ENCODE results near the gene KIFBP. TPM values are rescaled to one million over a fixed set of nuclear protein-coding genes. Genes with fewer than 3 reads are reported as not detected.
"Not testable (repeated sequence)": the region's sequence is repeated elsewhere in the genome, so short reads cannot be mapped to it uniquely, and the experiment has no call there.

The KIFBP gene, protein sequence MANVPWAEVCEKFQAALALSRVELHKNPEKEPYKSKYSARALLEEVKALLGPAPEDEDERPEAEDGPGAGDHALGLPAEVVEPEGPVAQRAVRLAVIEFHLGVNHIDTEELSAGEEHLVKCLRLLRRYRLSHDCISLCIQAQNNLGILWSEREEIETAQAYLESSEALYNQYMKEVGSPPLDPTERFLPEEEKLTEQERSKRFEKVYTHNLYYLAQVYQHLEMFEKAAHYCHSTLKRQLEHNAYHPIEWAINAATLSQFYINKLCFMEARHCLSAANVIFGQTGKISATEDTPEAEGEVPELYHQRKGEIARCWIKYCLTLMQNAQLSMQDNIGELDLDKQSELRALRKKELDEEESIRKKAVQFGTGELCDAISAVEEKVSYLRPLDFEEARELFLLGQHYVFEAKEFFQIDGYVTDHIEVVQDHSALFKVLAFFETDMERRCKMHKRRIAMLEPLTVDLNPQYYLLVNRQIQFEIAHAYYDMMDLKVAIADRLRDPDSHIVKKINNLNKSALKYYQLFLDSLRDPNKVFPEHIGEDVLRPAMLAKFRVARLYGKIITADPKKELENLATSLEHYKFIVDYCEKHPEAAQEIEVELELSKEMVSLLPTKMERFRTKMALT
- 12.5 TPM for polyA plus RNA-seq (2012; ENCODE audit: missing spikeins)

DNA sequence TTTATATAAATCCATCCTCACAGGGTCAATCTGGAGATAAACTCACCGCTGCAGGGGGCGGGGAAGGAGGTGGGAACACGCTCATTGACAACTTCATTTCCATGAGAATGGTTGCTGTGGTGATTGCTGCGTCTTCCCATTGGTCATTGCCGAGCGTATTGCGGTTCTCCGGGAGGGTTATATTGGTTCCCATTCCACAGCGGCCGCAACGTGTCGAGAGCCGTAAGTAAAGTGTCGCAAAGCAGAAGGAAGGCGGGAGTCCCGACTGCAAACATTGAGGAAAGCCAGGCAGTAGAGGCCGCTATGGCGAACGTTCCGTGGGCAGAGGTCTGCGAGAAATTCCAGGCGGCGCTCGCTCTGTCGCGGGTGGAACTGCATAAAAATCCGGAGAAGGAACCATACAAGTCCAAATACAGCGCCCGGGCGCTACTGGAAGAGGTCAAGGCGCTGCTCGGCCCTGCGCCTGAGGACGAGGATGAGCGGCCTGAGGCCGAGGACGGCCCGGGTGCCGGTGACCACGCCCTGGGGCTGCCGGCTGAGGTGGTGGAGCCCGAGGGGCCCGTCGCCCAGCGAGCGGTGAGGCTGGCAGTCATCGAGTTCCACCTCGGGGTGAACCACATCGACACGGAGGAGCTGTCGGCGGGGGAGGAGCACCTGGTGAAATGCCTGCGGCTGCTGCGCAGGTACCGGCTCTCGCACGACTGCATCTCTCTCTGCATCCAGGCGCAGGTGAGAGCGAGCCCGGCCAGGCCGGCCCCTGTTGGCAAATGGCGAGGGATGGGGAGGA, at the start of gene KIFBP:
KIFBP (plus strand) TSS at position 274 of the 787 bp plus-strand sequence; CDS start at position 304, 30 bp downstream.
- peak; percentile 99 for FAIRE-seq
- TF ChIP-seq POLR2AphosphoS5 (IDR thresholded peaks at IDR 0.05; ENCODE audit: low read depth, low read length), result 0 out of 2 replicates have a peak, but pooled peaks have one; percentile 51
- no peak for TF ChIP-seq TAF1 (IDR thresholded peaks at IDR 0.05; ENCODE audit: borderline replicate concordance, low read depth, low read length)
- peak; percentile 76 for TF ChIP-seq POLR2A (IDR thresholded peaks at IDR 0.05; ENCODE audit: low read depth, low read length)
- DNase-seq (ENCODE audit: insufficient read length), result peak; percentile 77

DNA sequence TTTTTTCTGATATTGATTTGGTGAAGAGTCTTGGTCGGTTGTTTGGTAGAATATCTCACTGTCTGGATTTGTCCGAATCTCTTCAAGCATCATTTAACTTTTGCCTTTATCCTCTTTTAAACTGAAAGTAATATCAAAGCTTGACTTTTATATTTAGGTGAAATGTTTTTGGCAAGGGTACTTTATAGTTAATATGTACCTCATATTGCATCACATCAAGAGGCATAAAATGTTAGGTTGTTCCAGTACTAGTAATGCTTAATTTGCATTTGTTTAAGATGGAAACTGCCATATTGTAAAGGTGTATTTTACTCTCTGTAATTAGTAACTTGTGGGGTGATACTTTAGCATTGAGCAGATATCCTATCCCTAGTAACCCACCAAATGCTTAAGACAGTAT, 49.7 kb upstream of the KIFBP start:
- no peak for TF ChIP-seq POLR2AphosphoS5 (IDR thresholded peaks at IDR 0.05; ENCODE audit: low read depth, low read length)
- TF ChIP-seq POLR2A (IDR thresholded peaks at IDR 0.05; ENCODE audit: low read depth, low read length), result no peak
- no peak for TF ChIP-seq TAF1 (IDR thresholded peaks at IDR 0.05; ENCODE audit: borderline replicate concordance, low read depth, low read length)
- DNase-seq (ENCODE audit: insufficient read length), result no peak
- FAIRE-seq, result no peak

DNA sequence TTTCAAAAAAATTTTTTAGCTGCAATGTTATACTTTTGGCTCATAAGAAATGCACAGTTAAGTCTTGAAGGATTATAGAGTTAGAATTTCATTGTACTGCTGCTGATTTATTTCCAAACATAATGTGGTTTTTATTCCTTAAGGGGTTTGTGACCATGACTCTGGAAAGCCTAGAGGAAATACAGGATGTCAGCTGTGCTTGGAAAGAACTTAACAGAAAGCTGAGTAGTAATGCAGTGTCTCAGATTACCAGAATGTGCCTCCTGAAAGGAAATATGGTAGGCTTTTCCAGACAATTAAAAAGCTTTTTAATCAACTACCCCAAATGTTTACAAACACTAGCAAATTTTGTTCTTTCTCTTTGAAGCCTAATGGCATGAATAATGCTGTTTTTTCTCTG, 47.7 kb upstream of the KIFBP start:
- DNase-seq (ENCODE audit: insufficient read length); FAIRE-seq: not testable (repeated sequence)

DNA sequence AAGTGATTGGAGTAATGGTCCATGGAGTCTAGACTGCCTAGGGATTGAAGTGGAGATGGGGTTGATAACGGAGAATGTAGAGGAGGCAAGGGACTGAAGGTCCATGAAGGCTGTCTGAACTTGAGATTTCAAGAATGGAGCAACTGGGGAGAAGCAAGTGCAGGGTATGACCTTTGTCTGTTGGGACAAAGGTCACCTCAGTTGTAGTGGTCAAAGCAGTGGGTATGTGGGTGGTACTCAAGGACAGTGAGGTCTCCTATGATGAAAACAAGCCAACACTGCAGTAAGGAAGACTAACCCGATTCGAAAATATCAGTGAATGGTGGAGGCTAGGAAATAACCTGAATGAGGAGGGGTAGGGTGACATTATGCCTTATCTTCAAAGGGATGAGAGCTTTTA, 38.0 kb upstream of the KIFBP start:
- DNase-seq (ENCODE audit: insufficient read length), result no peak
- TF ChIP-seq POLR2A (IDR thresholded peaks at IDR 0.05; ENCODE audit: low read depth, low read length) (no peak), TAF1 (IDR thresholded peaks at IDR 0.05; ENCODE audit: borderline replicate concordance, low read depth, low read length) (no peak), POLR2AphosphoS5 (IDR thresholded peaks at IDR 0.05; ENCODE audit: low read depth, low read length) (no peak)
- no peak for FAIRE-seq

GRCh38 chr10:68954904-68955303, 33.7 kb upstream of the KIFBP start:
- FAIRE-seq, result no peak
- no peak for TF ChIP-seq TAF1 (IDR thresholded peaks at IDR 0.05; ENCODE audit: borderline replicate concordance, low read depth, low read length)
- no peak for TF ChIP-seq POLR2AphosphoS5 (IDR thresholded peaks at IDR 0.05; ENCODE audit: low read depth, low read length)
- no peak for TF ChIP-seq POLR2A (IDR thresholded peaks at IDR 0.05; ENCODE audit: low read depth, low read length)
- DNase-seq (ENCODE audit: insufficient read length), result no peak

GRCh38 chr10:68955355-68955831, 33.2 kb upstream of the KIFBP start:
- DNase-seq (ENCODE audit: insufficient read length) (no peak), FAIRE-seq (no peak)
- TF ChIP-seq POLR2AphosphoS5 (IDR thresholded peaks at IDR 0.05; ENCODE audit: low read depth, low read length), result no peak
- TF ChIP-seq TAF1 (IDR thresholded peaks at IDR 0.05; ENCODE audit: borderline replicate concordance, low read depth, low read length), result no peak
- TF ChIP-seq POLR2A (IDR thresholded peaks at IDR 0.05; ENCODE audit: low read depth, low read length), result no peak

DNA sequence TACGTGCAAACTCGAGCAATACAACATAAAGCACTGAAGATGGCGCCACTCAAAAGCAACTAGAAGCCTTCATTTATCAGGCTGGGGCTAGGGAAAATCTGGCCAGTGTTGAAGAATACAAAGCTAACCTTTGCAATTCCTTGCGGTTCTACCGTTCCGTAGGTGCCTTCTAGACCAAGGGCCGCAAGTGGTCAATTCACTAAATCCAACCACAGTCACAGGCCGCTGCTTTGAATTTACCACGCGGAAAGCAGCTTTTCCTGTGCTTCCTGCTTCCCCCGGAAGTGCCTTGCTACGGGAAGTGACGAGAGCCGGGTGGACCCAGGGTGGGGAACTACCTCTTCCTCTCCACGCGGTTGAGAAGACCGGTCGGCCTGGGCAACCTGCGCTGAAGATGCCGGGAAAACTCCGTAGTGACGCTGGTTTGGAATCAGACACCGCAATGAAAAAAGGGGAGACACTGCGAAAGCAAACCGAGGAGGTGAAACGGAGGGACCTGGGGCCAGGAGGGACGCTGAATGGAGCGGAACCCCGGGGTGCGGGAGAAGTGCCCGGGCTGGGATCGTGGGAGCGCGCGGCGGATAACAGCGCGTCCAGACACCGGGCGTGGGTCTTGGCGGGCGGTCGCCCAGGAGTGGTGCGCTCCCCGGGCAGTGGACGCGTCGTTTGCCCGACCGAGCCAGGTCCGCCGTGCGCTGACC, 32.6 kb upstream of the KIFBP start, which contains the start of gene DDX21:
DDX21 (plus strand) TSS at position 339 of the 701 bp plus-strand sequence; CDS start at position 395, 56 bp downstream.
- peak; percentile 87 for DNase-seq (ENCODE audit: insufficient read length)
- TF ChIP-seq POLR2A (IDR thresholded peaks at IDR 0.05; ENCODE audit: low read depth, low read length) (peak; percentile 94), TAF1 (IDR thresholded peaks at IDR 0.05; ENCODE audit: borderline replicate concordance, low read depth, low read length) (peak; percentile 78), POLR2AphosphoS5 (IDR thresholded peaks at IDR 0.05; ENCODE audit: low read depth, low read length) (peak; percentile 96)
- FAIRE-seq, result peak; percentile 87

DNA sequence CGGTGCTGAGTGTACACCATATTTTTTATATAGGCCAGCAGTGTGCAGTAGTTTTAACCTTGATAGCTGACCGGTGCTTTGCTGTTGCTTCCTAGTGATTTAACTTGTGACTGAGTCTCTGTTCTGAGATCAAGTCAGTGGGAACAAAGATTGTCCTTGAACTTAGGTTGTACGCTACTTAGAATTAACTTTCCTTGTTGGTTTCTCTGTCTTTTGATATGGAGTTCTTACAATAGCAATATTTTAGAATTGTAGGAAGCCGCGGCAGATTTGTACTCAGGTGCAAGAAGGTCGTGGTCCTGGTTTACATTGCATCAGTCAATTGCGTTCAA, 31.4 kb upstream of the KIFBP start:
- FAIRE-seq, result no peak
- no peak for TF ChIP-seq TAF1 (IDR thresholded peaks at IDR 0.05; ENCODE audit: borderline replicate concordance, low read depth, low read length)
- no peak for TF ChIP-seq POLR2AphosphoS5 (IDR thresholded peaks at IDR 0.05; ENCODE audit: low read depth, low read length)
- no peak for TF ChIP-seq POLR2A (IDR thresholded peaks at IDR 0.05; ENCODE audit: low read depth, low read length)
- no peak for DNase-seq (ENCODE audit: insufficient read length)

DNA sequence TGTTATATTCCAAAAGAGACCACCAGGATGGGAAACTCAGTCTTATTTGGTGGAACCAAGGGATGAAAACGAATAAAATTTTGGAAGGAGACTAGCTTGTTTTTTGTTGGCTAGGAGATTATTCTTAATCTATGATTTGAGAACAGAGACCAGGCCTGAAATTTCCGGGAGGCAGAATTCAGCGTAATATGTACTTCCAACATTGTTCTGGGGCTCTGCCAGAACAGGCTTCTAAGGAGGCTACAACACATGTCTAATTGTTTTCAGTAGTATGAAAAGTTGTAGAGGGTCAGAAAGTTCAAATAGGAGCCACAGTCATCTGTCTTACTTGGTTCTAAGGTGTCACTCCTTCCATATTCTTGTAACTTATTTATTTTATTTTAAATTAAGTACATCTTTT, 30.9 kb upstream of the KIFBP start:
- FAIRE-seq (no peak), DNase-seq (ENCODE audit: insufficient read length) (no peak)
- TF ChIP-seq POLR2AphosphoS5 (IDR thresholded peaks at IDR 0.05; ENCODE audit: low read depth, low read length), result no peak
- TF ChIP-seq POLR2A (IDR thresholded peaks at IDR 0.05; ENCODE audit: low read depth, low read length), result no peak
- TF ChIP-seq TAF1 (IDR thresholded peaks at IDR 0.05; ENCODE audit: borderline replicate concordance, low read depth, low read length), result no peak

DNA sequence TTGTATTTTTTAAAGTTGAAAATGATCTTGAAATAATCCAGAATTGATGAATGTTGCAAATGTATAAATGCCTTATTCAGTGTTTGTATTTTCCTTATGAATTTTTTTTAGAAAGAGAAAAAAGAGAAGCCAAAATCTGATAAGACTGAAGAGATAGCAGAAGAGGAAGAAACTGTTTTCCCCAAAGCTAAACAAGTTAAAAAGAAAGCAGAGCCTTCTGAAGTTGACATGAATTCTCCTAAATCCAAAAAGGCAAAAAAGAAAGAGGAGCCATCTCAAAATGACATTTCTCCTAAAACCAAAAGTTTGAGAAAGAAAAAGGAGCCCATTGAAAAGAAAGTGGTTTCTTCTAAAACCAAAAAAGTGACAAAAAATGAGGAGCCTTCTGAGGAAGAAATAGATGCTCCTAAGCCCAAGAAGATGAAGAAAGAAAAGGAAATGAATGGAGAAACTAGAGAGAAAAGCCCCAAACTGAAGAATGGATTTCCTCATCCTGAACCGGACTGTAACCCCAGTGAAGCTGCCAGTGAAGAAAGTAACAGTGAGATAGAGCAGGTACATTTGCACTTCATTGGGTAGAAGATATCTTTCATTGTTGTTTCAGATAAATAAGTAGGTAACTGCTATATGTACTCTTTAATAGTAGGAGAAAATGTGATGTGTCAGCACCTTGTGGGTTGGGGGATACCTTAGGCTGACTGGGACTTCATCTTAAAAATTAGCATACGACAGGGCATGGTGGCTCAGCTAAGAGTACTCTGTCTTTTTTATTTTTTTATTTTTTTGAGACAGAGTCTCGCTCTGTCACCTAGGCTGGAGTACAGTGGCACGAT, 28.7 kb upstream of the KIFBP start:
- DNase-seq (ENCODE audit: insufficient read length) (no peak), FAIRE-seq (no peak)
- TF ChIP-seq POLR2A (IDR thresholded peaks at IDR 0.05; ENCODE audit: low read depth, low read length) (no peak), POLR2AphosphoS5 (IDR thresholded peaks at IDR 0.05; ENCODE audit: low read depth, low read length) (no peak), TAF1 (IDR thresholded peaks at IDR 0.05; ENCODE audit: borderline replicate concordance, low read depth, low read length) (no peak)

Measured in GM12892 (cell line).